ENCODE results near the gene UBXN7. TPM values are rescaled to one million over a fixed set of nuclear protein-coding genes. Genes with fewer than 3 reads are reported as not detected.
A peak's percentile ranks its signal among the peaks of the same experiment; 100 is the strongest.
"Not testable (repeated sequence)": the region's sequence is repeated elsewhere in the genome, so short reads cannot be mapped to it uniquely, and the experiment has no call there.

The UBXN7 gene
- total RNA-seq, 1 donor from 2014 or later, result 102 TPM

DNA sequence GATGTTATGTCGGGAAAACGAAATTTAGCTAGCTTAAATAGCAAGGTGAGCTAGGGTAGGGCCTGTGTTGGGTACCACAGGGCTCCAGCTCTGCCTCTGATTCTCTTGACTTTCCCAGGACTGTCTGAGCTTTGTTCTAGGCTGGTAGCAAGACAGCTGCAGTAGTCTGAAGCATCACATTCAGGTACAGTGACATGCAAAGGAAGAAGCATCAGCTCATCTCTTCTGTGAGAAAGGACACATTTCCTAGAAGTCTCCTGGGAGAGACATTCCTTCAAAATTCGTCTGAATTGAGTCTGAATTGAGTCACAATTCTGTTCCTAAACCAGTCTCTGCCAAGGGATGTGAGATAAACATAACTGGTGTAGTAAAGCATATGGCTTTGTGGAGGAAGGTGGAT lies 8.5 kb upstream of the UBXN7 start:
- no peaks in the 10 kb centered on the region for H3K4me1 Mint-ChIP-seq (ENCODE audit: low read depth)
- no peak for TF ChIP-seq CTCF (IDR thresholded peaks at IDR 0.05; ENCODE audit: unreplicated experiment)
- DNase-seq (ENCODE audit: low spot score, unreplicated experiment), result no peak

GRCh38 chr3:196440041-196440537 lies 7.9 kb upstream of the UBXN7 start:
- no peak for TF ChIP-seq CTCF (IDR thresholded peaks at IDR 0.05; ENCODE audit: unreplicated experiment)
- Mint-ChIP-seq H3K27ac (no peak overlapping the region), H3K4me3 (ENCODE audit: low read depth) (no peak overlapping the region), H3K27me3 (no peaks in the 10 kb centered on the region), H3K9me3 (ENCODE audit: low read depth) (no peaks in the 10 kb centered on the region), H3K36me3 (ENCODE audit: insufficient read depth) (no peaks in the 10 kb centered on the region), H3K4me1 (ENCODE audit: low read depth) (no peaks in the 10 kb centered on the region)
- DNase-seq (ENCODE audit: low spot score, unreplicated experiment), result no peak

More for the DNA sequence above, 8.5 kb upstream of the UBXN7 start:
- no peaks in the 10 kb centered on the region for H3K36me3 Mint-ChIP-seq (ENCODE audit: insufficient read depth)
- no peaks in the 10 kb centered on the region for H3K9me3 Mint-ChIP-seq (ENCODE audit: low read depth)
- H3K27ac Mint-ChIP-seq, result no peak overlapping the region
- no peaks in the 10 kb centered on the region for H3K27me3 Mint-ChIP-seq
- H3K4me3 Mint-ChIP-seq (ENCODE audit: low read depth), result no peak overlapping the region

- no peak for TF ChIP-seq CTCF (IDR thresholded peaks at IDR 0.05; ENCODE audit: unreplicated experiment)
- Mint-ChIP-seq H3K4me3 (ENCODE audit: low read depth) (peak overlapping the region; percentile 78), H3K27ac (peak overlapping the region; percentile 92), H3K9me3 (ENCODE audit: low read depth) (no peaks in the 10 kb centered on the region), H3K4me1 (ENCODE audit: low read depth) (peaks cover 8% of the 10 kb centered on the region), H3K27me3 (no peaks in the 10 kb centered on the region), H3K36me3 (ENCODE audit: insufficient read depth) (peaks cover 9% of the 10 kb centered on the region)
- peak; percentile 22 for DNase-seq (ENCODE audit: low spot score, unreplicated experiment)
These were observed 768 bp downstream of the UBXN7 start for GRCh38 chr3:196431181-196432136.

DNA sequence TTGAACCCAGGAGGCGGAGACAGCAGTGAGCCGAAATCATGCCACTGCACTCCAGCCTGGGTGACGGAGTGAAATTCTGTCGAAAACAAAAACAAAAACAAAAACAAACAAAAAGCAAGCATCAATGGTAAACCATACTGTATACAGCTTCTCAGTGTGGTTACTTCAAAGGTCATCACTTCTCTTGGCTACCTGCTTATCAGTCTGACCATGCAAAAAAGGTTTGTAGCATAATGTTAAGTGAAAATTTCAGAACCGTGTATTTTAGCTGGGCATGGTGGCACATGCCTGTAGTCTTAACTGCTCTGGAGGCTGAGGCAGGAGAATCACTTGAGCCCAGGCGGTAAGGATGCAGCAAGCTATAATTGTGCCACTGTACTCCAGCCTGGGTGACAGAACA lies 4.2 kb downstream of the UBXN7 start:
- Mint-ChIP-seq H3K4me1 (ENCODE audit: low read depth) (peaks cover 7% of the 10 kb centered on the region), H3K36me3 (ENCODE audit: insufficient read depth) (peaks cover 10% of the 10 kb centered on the region), H3K27me3 (no peaks in the 10 kb centered on the region), H3K9me3 (ENCODE audit: low read depth) (no peaks in the 10 kb centered on the region), H3K4me3 (ENCODE audit: low read depth) (no peak overlapping the region), H3K27ac (peak overlapping the region; percentile 31)
- no peak for DNase-seq (ENCODE audit: low spot score, unreplicated experiment)
- no peak for TF ChIP-seq CTCF (IDR thresholded peaks at IDR 0.05; ENCODE audit: unreplicated experiment)

DNA sequence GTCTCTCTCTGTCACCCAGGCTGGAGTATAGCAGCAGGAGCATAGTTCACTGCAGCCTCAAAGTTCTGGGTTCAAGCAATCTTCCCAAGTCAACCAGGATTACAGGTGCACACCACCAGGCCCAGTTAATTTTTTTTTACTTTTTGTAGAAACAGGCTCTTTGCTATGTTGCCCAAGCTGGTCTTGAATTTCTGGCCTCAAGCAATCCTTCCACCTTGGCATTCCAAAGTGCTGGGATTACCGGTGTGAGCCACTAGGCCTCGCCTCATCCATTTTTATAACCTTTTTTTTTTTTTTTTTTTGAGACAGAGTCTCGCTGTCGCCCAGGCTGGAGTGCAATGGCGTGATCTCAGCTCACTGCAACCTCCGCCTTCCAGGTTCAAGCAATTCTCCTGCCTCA lies 7.8 kb downstream of the UBXN7 start:
- not testable (repeated sequence) for H3K36me3 Mint-ChIP-seq (ENCODE audit: insufficient read depth); H3K4me3 Mint-ChIP-seq (ENCODE audit: low read depth); H3K27me3 Mint-ChIP-seq; H3K27ac Mint-ChIP-seq; H3K9me3 Mint-ChIP-seq (ENCODE audit: low read depth); H3K4me1 Mint-ChIP-seq (ENCODE audit: low read depth); DNase-seq (ENCODE audit: low spot score, unreplicated experiment)
